HG03354 (cell line): Measurements from ENCODE around the gene GOT1.

ENCODE experiments used
- ATAC-seq: cut with Tn5 transposase; IDR thresholded peaks from one replicate; pipeline ENCODE4 v1.9.1; 2021; ENCODE audit warnings: mild to moderate bottlenecking; ENCODE audit not compliant: unreplicated experiment, poor library complexity, severe bottlenecking

Gene GOT1

DNA sequence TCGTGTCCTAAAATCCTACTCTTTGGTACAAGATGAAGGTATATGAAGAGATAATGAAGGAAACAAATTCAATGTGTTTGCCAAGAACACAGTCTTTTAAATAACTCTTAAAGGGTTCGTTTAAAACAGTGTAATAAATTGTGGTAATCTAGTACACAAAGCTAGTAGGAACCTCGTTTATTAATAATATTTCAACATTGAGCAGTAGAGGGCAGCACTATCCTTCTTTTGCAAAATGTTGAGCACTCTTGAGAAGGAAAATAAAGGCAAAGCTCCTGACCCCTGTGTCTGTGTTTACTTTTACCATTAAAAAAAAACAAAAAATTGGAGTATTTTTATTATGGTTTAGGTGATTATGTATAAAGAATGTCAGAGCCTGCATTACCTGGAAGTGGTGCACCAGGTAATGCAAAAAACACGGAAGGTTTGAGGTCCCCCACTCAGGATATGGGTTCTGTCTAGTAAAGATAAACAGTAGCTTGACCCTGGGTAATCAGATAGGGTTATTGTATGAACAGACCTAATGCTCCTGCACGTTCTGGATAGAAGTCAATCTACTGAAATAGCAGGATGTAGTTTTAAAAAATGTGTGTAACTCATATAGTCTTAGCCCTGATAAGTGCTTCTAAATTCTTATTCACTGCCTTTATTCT lies 5.7 kb upstream of the GOT1 start:
- ATAC-seq: peak; percentile 59

DNA sequence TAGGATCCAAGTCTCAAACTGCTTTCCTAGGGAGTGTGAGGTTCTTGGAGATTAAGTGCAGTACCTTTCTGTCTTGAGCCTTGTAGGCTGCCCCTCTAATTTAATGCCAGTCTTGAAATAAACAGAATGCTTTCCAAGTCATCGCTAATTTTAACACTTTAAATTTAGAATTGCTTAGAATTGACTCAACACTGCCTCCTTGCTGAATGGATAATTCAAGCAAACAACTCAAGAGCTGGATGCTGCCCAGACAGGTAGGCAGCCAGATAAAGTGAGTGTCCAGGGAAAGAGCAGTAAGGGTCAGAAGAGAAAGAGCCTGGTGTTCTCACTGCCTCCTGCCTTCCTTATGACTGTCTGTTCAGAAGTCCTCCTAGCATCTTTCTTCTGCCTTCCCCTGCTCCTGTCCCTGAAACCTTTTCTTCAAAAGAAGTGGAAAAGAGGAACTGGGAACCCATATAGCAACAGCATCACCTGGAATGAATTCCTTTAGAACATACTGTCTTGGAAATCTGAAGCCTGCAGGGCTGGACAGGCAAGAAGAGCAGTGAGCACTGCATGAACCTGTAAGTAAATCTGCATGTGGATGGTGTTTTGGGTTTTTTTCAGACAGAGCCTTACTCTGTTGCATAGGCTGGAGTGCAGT lies 3.1 kb upstream of the GOT1 start:
- no peak for ATAC-seq

DNA sequence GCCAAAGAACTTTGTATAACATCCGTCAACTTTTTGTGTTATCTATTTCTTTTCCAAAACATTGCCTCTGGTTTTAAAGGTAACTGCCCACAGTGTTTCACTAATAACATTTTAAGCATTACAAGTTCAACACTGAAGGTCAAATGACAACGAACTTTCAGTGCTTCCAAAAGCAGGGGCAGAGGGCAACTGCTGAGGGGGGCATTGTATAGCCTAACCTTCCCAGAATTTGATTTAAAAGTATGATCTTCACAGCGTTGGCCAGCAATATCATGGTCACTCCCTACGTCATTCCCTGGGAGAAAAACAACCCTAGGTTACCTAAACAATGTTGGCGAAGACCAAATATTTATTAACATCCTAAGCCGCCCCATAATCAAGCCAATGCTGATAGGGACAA lies 2.5 kb upstream of the GOT1 start:
- ATAC-seq: no peak

DNA sequence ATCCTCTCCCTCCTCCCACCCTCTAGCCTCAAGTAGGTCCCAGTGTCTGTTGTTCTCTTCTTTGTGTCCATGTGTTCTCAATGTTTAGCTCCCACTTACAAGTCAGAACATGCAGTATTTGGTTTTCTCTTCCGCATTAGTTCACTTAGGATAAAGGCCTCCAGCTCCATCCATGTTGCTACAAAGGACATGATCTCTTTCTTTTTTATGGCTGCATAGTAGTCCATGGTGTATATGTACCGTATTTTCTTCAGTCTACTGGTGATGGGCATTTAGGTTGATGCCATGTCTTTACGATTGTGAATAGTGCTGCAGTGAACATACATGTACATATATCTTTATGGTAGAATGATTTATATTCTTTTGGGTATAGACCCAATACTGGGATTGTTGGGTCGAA lies 1.6 kb upstream of the GOT1 start:
- no peak for ATAC-seq

DNA sequence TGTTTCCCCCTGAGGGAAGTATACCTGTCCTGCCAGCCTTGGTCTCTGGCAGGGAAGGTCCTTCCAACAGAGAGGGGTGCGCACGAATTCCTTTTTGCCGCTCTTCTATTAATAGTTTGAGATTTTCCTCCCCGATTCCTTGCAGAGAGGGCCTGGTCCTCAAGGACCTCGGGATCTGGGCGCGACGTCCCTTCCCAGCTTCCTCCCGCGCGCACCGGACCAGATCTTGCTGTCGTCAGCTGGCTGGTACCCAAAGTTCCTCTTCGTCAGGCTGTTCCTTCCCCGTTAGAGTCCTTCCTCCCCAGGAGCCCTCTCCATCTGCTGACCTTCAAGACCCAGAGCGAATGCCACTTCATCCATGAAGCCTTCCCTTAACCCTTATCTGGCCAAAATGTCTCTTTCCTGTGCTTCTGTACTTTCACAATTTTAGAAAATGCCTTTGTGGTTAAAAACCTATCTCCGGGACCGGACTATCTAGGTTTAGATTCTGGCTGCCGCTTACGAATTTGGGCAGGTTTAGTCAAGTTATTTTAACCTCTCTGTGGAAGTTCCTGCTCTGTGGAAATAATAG lies 851 bp upstream of the GOT1 start:
- no peak for ATAC-seq

DNA sequence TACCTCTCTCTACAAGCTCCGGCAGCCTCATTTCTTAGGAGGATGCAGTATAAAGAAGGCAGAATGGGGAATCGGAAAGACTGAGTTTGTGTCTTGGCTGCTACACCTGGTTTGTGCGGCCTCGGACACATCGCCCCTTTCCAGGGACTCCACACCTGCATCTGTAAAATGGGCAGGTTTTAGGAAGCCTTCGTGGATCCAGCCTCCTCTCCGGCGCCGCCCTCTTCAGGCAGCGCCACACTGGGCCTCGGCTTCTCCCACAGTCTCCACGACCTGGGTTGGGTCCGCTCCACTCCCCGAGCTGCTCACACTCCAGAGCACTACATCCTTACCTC lies 341 bp downstream of the GOT1 start:
- ATAC-seq: no peak

- ATAC-seq: no peak
Observed at GRCh38 chr10:99429517-99430095, 818 bp downstream of the GOT1 start.

- ATAC-seq: no peak
Observed at GRCh38 chr10:99427566-99428190, 2.7 kb downstream of the GOT1 start.

- ATAC-seq: no peak
Observed at GRCh38 chr10:99426689-99427088, 3.7 kb downstream of the GOT1 start.

- no peak for ATAC-seq
Observed at GRCh38 chr10:99425204-99425603, 5.2 kb downstream of the GOT1 start.

GRCh38 chr10:99424656-99425055 lies 5.8 kb downstream of the GOT1 start:
- no peak for ATAC-seq

DNA sequence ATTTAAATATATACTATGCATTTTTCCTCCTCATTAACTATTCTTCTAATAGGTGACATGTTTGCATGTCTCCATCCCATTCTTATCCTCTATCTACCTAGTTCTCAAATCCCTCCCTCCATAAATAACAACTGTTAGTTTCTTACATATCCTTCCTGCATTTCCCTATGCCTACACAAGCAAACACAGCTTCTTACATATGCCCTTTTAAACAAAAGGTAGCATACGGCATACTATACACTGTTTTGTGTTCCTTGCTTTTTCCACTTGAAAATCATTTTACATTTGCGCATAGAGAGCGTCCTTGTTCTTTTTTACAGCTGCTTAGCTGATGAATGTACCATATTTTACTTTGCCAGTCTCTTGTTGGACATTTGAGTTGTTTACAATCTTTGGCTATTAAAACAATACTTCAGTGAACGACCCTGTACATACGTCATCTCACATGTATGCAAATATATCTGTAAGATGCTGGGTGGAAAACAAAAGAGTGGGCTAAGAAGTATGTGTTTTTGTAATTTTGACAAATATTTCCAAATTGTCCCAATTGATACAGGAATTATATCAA lies 7.8 kb downstream of the GOT1 start:
- no peak for ATAC-seq

DNA sequence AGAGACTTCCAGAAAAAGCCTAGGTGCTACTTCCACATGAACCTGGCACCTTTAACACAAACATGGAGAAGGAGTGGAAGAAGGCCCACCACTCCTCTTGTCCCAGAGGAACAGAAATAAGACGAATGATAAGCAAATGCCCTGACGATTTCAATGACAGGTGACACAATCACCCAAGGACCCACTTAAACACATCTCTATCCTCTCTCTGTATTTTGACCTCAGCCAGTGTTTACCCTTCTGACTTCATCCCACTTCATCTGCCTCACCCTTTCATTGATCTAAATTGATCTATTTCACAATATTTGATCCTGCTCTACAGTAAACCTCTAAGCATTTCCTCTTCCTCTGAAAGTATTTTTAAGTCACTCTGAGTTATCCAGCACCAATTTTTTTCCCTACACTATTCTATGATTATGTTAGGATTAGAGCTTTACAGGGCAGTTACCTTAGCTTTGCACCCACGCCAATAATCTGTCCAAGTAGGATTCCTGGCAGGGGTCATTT lies 9.1 kb downstream of the GOT1 start:
- ATAC-seq: no peak

- ATAC-seq: no peak
Observed at GRCh38 chr10:99419688-99420087, 10.7 kb downstream of the GOT1 start.

DNA sequence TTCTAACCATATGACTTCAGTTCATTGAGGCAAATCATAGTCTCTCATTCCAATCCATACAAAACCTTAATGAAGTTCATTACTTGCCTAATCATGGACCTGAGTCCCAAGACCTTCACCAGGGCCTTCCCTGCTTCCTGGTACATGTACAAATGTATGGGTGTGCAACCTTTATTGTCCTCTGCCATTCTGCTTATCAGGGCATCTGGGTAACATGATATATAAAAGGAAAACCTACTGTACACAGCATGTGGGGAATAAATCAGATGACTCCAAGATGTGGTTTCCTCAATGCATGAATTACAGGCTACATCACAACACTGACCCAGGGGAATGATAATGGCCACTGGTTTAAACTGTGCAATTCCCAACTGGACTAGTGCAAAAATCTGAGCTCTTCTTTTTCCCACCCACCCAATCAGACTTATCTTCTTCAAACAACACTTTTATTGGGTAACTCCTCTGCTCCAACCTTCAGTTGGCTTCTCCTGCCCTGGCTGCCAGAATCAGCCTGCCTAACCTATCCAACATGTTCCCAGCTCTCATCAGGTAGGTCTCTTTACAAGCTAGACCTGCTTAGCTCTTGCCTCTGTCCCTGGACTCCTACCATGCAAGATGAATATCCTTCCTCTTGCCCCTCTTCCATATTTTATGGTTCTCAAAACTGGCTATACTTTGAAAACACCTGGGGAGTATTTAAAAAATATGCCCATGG lies 11.4 kb downstream of the GOT1 start:
- no peak for ATAC-seq

DNA sequence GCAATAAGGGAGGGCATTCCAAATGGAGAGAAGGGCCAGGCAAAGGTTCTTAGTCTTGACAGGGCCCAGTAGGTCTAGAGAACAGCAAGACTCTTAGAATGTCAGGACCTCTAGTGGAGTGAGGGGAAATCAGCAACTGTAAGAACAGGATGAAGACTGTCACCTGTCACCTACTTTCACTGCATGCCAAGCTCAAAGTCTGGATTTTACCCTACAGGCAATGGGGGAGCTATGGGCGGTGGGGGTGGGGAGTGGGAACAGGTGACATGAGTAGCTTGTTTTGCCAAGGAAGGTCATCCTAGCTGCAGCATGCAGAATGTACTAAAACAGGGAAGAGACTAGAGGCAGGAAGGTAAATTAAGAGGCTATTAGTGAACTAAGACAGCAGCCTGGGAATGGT lies 18.3 kb downstream of the GOT1 start:
- ATAC-seq: no peak

GRCh38 chr10:99411546-99411945 lies 18.9 kb downstream of the GOT1 start:
- no peak for ATAC-seq

DNA sequence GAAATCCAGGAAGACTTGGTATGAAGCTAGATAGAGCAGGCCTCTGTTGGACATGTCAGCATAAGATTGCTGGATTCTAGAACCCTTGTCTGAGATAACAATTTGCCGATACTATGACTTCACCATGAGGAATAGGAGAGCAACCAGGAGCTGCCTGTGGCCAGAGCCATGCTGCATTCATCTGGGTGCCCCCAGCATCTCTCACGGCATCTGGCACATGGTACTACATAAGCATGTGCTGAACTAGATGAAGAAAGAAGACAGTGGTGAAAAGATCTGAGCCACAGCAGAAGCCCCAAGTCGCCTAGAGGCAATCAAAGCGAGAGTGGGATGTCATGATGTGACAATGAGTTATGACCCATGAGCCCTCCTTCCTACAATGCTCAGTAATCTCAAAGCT lies 19.5 kb downstream of the GOT1 start:
- ATAC-seq: no peak

GRCh38 chr10:99410146-99410545 lies 20.3 kb downstream of the GOT1 start:
- ATAC-seq: no peak

DNA sequence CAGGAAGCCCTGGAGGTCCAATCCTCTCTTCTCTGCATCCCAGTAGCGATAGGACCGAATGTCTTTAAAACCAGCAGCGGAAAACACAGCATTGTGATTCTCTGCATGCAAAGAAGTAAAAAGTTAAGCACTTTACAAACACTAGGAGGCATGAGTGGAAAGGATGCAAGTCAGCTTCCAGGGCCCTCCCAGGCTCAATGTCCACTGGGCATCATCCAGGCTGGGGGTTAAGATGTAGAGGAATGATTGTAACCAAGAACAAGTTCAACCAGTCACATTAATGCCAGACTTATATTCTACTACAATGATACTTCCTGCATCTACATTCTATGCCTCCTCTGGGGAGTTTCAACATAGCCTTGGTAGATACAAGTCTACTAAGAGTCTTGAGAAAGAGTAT lies 24.3 kb downstream of the GOT1 start:
- no peak for ATAC-seq
